WI38 (cell line): Measurements from ENCODE around the gene ACTR1A.

ENCODE experiments used
- H3K4me3 ChIP-seq: 2 replicates; pipeline ENCODE4 v1.5.1; 2011; ENCODE audit warnings: low read depth, mild to moderate bottlenecking, control low read depth, low read length
- CTCF ChIP-seq: IDR thresholded peaks from 2 replicates; pipeline ENCODE4 v1.5.1; 2012; ENCODE audit warnings: low read depth, mild to moderate bottlenecking, control low read depth, low read length

Gene ACTR1A

GRCh38 chr10:102452672-102453340 lies 49.7 kb downstream of the ACTR1A start:
- H3K4me3 ChIP-seq = no peak overlapping the region
- TF ChIP-seq CTCF = no peak

- no peak for TF ChIP-seq CTCF
- peak within 1 kb of the TSS; percentile 65 for H3K4me3 ChIP-seq
Measured at GRCh38 chr10:102451105-102451969, 51.2 kb downstream of the ACTR1A start, which contains the start of gene C10orf95. Gene C10orf95 (minus strand): TSS chr10:102451543. CDS start chr10:102451093, 450 bp downstream.

GRCh38 chr10:102450374-102451104 lies 52.0 kb downstream of the ACTR1A start:
- H3K4me3 ChIP-seq = peak overlapping the region; percentile 65
- TF ChIP-seq CTCF = no peak

- peak overlapping the region; percentile 65 for H3K4me3 ChIP-seq
- TF ChIP-seq CTCF = no peak
Measured at GRCh38 chr10:102450124-102450373, 52.5 kb downstream of the ACTR1A start.

GRCh38 chr10:102449321-102450123 lies 53.0 kb downstream of the ACTR1A start:
- TF ChIP-seq CTCF = no peak
- H3K4me3 ChIP-seq = peak overlapping the region; percentile 65

- no peak for TF ChIP-seq CTCF
Measured at GRCh38 chr10:102444851-102445250, 57.7 kb downstream of the ACTR1A start.

More at GRCh38 chr10:102444851-102445250, 57.7 kb downstream of the ACTR1A start:
- no peak overlapping the region for H3K4me3 ChIP-seq
